H9 (cell line): Measurements from ENCODE around the gene HPD. TPM values are rescaled to one million over a fixed set of nuclear protein-coding genes. Genes with fewer than 3 reads are reported as not detected.

ENCODE experiments used
- DNase-seq: peaks from one replicate; pipeline ENCODE4 v3.0.0-alpha.2; 2017
- H2AFZ ChIP-seq: one replicate; pipeline ENCODE4 v1.6.1; 2013; ENCODE audit warnings: mild to moderate bottlenecking, low read length, control low read depth, moderate library complexity
- H2AK5ac ChIP-seq: 2 replicates; pipeline ENCODE4 v1.6.1; 2013; ENCODE audit warnings: low read length, control low read depth, mixed read lengths; ENCODE audit not compliant: insufficient read length
- H2BK120ac ChIP-seq: one replicate; pipeline ENCODE4 v1.6.1; 2013; ENCODE audit warnings: low read depth, mild to moderate bottlenecking, low read length, control low read depth, inconsistent platforms; ENCODE audit not compliant: poor library complexity, severe bottlenecking
- H2BK12ac ChIP-seq: 2 replicates; pipeline ENCODE4 v1.6.1; 2013; ENCODE audit warnings: low read length, control low read depth, mixed read lengths, low read depth; ENCODE audit not compliant: insufficient read length
- H2BK15ac ChIP-seq: 2 replicates; pipeline ENCODE4 v1.6.1; 2013; ENCODE audit warnings: low read depth, low read length, control low read depth
- H2BK20ac ChIP-seq: one replicate; pipeline ENCODE4 v1.6.1; 2013; ENCODE audit warnings: low read depth, mild to moderate bottlenecking, low read length, control low read depth, inconsistent platforms; ENCODE audit not compliant: poor library complexity, severe bottlenecking
- H2BK5ac ChIP-seq: 2 replicates; pipeline ENCODE4 v1.6.1; 2013; ENCODE audit warnings: low read length, control low read depth, mixed read lengths; ENCODE audit not compliant: insufficient read length
- H3K14ac ChIP-seq: 2 replicates; pipeline ENCODE4 v1.6.1; 2013; ENCODE audit warnings: low read length, control low read depth; ENCODE audit not compliant: insufficient read depth
- H3K18ac ChIP-seq: 2 replicates; pipeline ENCODE4 v1.6.1; 2013; ENCODE audit warnings: low read depth, mild to moderate bottlenecking, mixed read lengths, low read length, control low read depth; ENCODE audit not compliant: insufficient read length
- H3K23ac ChIP-seq: 2 replicates; pipeline ENCODE4 v1.6.1; 2013; ENCODE audit warnings: low read length, control low read depth, mixed read lengths, low read depth; ENCODE audit not compliant: insufficient read length
- H3K23me2 ChIP-seq: 2 replicates; pipeline ENCODE4 v1.6.1; 2013; ENCODE audit warnings: low read depth, mild to moderate bottlenecking, mixed read lengths, low read length, control low read depth; ENCODE audit not compliant: insufficient read length, poor library complexity, severe bottlenecking
- H3K27ac ChIP-seq: 2 replicates; pipeline ENCODE4 v1.5.1; 2013; ENCODE audit warnings: low read length, control low read depth, mixed read lengths, low read depth; ENCODE audit not compliant: insufficient read length
- H3K27me3 ChIP-seq: 2 replicates; pipeline ENCODE4 v1.6.1; 2013; ENCODE audit warnings: low read length, control low read depth, inconsistent platforms; ENCODE audit not compliant: insufficient read depth
- H3K4ac ChIP-seq: 2 replicates; pipeline ENCODE4 v1.6.1; 2013; ENCODE audit warnings: low read depth, mild to moderate bottlenecking, control low read depth, inconsistent platforms, low read length, moderate library complexity
- H3K4me1 ChIP-seq: 2 replicates; pipeline ENCODE4 v1.6.1; 2013; ENCODE audit warnings: low read length, control low read depth, inconsistent platforms; ENCODE audit not compliant: insufficient read depth
- H3K4me2 ChIP-seq: 2 replicates; pipeline ENCODE4 v1.6.1; 2013; ENCODE audit warnings: low read length, control low read depth, mixed read lengths; ENCODE audit not compliant: insufficient read length, insufficient read depth
- H3K56ac ChIP-seq: 2 replicates; pipeline ENCODE4 v1.6.1; 2013; ENCODE audit warnings: low read depth, mild to moderate bottlenecking, mixed read lengths, low read length, control low read depth; ENCODE audit not compliant: insufficient read length
- H3K79me1 ChIP-seq: 2 replicates; pipeline ENCODE4 v1.6.1; 2013; ENCODE audit warnings: low read depth, mild to moderate bottlenecking, moderate library complexity, low read length, control low read depth, inconsistent platforms; ENCODE audit not compliant: insufficient read depth, poor library complexity, severe bottlenecking
- H3K79me2 ChIP-seq: 2 replicates; pipeline ENCODE4 v1.6.1; 2013; ENCODE audit warnings: low read length, control low read depth, inconsistent platforms; ENCODE audit not compliant: insufficient read depth
- H3K9ac ChIP-seq: 2 replicates; pipeline ENCODE4 v1.6.1; 2013; ENCODE audit warnings: low read length, control low read depth, mixed read lengths; ENCODE audit not compliant: insufficient read length; ENCODE audit errors: extremely low read depth
- H3K9me3 ChIP-seq: one replicate; pipeline ENCODE4 v1.6.1; 2013; ENCODE audit warnings: low read depth, low read length, inconsistent platforms; ENCODE audit not compliant: control insufficient read depth
- H3T11ph ChIP-seq: one replicate; pipeline ENCODE4 v1.6.1; 2013; ENCODE audit warnings: mild to moderate bottlenecking, low read length, control low read depth, inconsistent platforms
- H4K20me1 ChIP-seq: one replicate; pipeline ENCODE4 v1.6.1; 2013; ENCODE audit not compliant: control insufficient read depth, insufficient read length, insufficient read depth
- H4K5ac ChIP-seq: 2 replicates; pipeline ENCODE4 v1.6.1; 2013; ENCODE audit warnings: low read depth, mild to moderate bottlenecking, mixed read lengths, low read length, control low read depth; ENCODE audit not compliant: insufficient read length
- H4K8ac ChIP-seq: replicated peaks from 2 replicates; pipeline ENCODE4 v1.6.1; 2013; ENCODE audit warnings: low read length, control low read depth, mixed read lengths, low read depth; ENCODE audit not compliant: insufficient read length
- H4K91ac ChIP-seq: 2 replicates; pipeline ENCODE4 v1.6.1; 2013; ENCODE audit warnings: low read depth, mild to moderate bottlenecking, moderate library complexity, mixed read lengths, low read length, control low read depth; ENCODE audit not compliant: insufficient read length
- H3K27ac Mint-ChIP-seq, 3 experiments: 2 replicates in 2 of 3; 3 replicates in 1 of 3; pipeline ENCODE4 v1.8.0; 2020 to 2021; ENCODE audit warnings: mixed read lengths in 3 of 3, mild to moderate bottlenecking in 1 of 3, moderate library complexity in 1 of 3
- H3K27me3 Mint-ChIP-seq: 2 replicates; pipeline ENCODE4 v1.8.0; 2021; ENCODE audit warnings: low read depth, mild to moderate bottlenecking, moderate library complexity, mixed read lengths
- H3K36me3 Mint-ChIP-seq, 3 experiments: 2 replicates in 2 of 3; 3 replicates in 1 of 3; pipeline ENCODE4 v1.8.0; 2020 to 2021; ENCODE audit warnings: low read depth in 3 of 3, mixed read lengths in 3 of 3; ENCODE audit not compliant: insufficient read depth in 1 of 3
- H3K4me1 Mint-ChIP-seq, 2 experiments: 2 replicates each; pipeline ENCODE4 v1.8.0; 2020; ENCODE audit warnings: mixed read lengths in 2 of 2
- H3K4me3 Mint-ChIP-seq, 2 experiments: 2 replicates in 1 of 2; 3 replicates in 1 of 2; pipeline ENCODE4 v1.8.0; 2020 to 2021; ENCODE audit warnings: mild to moderate bottlenecking in 2 of 2, mixed read lengths in 2 of 2, moderate library complexity in 1 of 2
- H3K9me3 Mint-ChIP-seq, 2 experiments: 2 replicates in 1 of 2; 3 replicates in 1 of 2; pipeline ENCODE4 v1.8.0; 2020; ENCODE audit warnings: mild to moderate bottlenecking in 2 of 2, mixed read lengths in 2 of 2, moderate library complexity in 1 of 2
- WGBS: extraction: QIAGEN DNeasy Blood & Tissue Kit; methylation state at CpG from one replicate; pipeline ENCODE4 v1.1.7; 2013; ENCODE audit warnings: missing lambda C conversion rate, low lambda C conversion rate, mixed read lengths; ENCODE audit not compliant: insufficient read length; ENCODE audit errors: extremely low coverage; 5-methylcytosine and 5-hydroxymethylcytosine counted together
- total RNA-seq: library from RNA; stranded (reverse); gene quantifications from 2 replicates; pipeline ENCODE4 v1.2.1, GENCODE V29; 2021
- TF ChIP-seq, protein P1 (sequence below): fragments of 200-600 bp; sonication (generic); conservative IDR thresholded peaks from 3 replicates; pipeline ENCODE4 v1.8.0; 2021; ENCODE audit warnings: antibody characterized with exemption, mild to moderate bottlenecking

HPD gene
- total RNA-seq, 1 experiment from 2014 or later = not detected

DNA sequence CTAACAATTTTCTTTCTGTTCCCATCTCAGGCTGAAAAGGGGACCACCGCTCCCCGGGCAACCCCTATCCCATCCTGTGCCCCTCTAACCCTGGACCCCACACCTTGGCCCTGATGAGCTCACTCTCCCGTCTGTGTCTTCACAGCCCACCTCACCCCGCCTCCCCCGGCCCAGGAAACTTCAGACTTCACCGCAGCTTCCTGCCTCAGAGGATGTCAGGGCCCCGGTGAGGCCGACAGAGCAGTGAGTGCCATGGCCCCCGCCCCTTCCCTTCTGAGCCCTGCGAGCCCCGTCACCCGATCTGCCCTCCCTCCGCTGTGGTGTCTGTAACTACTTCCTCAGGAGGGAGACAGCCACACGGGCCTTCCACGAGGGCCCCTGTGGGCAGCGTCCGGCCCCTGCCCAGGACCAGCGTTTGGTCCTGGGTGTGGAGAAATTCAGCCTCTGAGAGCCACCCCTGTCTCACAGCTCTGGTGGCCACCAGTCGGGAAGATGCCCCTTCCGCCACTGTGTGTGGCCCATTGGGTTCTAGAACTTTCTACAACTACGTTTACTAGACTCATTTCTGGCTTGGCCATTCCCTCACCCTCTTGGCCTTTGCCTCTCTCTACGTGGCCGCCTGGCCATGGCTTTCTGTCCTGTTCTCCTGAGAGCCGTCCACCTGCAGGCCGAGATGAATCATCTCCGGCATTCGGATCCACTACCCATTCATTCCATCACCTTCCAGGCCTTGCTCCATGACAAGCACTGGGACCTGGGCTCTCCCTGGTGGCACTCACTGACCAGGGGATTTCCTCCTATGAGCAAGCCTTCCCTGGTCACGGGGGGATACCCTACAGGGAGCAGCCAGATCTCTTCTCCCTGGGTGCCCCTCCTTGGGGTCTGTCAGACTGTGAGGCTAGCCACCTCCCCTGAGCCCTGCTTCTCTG is 68.6 kb downstream of the HPD start:
- H3K23me2 ChIP-seq = peaks cover 9% of the 10 kb centered on the region
- no peak overlapping the region for H3K27ac ChIP-seq
- no peaks in the 10 kb centered on the region for H3K9me3 ChIP-seq
- no peak overlapping the region for H3T11ph ChIP-seq
- no peak overlapping the region for H3K56ac ChIP-seq
- Mint-ChIP-seq H3K36me3 (peaks cover 1 to 22% (median 5%) of the 10 kb centered on the region in 3 experiments; a peak in 3 of 7 replicates), H3K27me3 (peaks cover 5% of the 10 kb centered on the region), H3K9me3 (no peaks in the 10 kb centered on the region; a peak in 2 of 5 replicates), H3K4me1 (peaks cover 19 to 22% of the 10 kb centered on the region in 2 experiments), H3K27ac (peak overlapping the region in 2 of 3 experiments; percentile 30 to 93; a peak in 2 of 7 replicates), H3K4me3 (peak overlapping the region in 1 of 2 experiments; percentile 14; a peak in 1 of 5 replicates)
- H2AK5ac ChIP-seq = no peak overlapping the region
- DNase-seq = no peak
- H4K8ac ChIP-seq = no peak overlapping the region
- no peaks in the 10 kb centered on the region for H3K27me3 ChIP-seq
- H3K4me2 ChIP-seq = no peak overlapping the region
- no peak overlapping the region for H4K5ac ChIP-seq
- no peak overlapping the region for H2BK15ac ChIP-seq
- H4K20me1 ChIP-seq = no peaks in the 10 kb centered on the region
- H3K4ac ChIP-seq = no peak overlapping the region
- H2BK12ac ChIP-seq = no peak overlapping the region
- no peaks in the 10 kb centered on the region for H3K79me1 ChIP-seq
- H2BK5ac ChIP-seq = no peak overlapping the region
- TF ChIP-seq, protein P1, sequence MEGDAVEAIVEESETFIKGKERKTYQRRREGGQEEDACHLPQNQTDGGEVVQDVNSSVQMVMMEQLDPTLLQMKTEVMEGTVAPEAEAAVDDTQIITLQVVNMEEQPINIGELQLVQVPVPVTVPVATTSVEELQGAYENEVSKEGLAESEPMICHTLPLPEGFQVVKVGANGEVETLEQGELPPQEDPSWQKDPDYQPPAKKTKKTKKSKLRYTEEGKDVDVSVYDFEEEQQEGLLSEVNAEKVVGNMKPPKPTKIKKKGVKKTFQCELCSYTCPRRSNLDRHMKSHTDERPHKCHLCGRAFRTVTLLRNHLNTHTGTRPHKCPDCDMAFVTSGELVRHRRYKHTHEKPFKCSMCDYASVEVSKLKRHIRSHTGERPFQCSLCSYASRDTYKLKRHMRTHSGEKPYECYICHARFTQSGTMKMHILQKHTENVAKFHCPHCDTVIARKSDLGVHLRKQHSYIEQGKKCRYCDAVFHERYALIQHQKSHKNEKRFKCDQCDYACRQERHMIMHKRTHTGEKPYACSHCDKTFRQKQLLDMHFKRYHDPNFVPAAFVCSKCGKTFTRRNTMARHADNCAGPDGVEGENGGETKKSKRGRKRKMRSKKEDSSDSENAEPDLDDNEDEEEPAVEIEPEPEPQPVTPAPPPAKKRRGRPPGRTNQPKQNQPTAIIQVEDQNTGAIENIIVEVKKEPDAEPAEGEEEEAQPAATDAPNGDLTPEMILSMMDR = no peak
- H3K9ac ChIP-seq = no peak overlapping the region
- no peak overlapping the region for H3K18ac ChIP-seq
- no peak overlapping the region for H3K23ac ChIP-seq
- no peak overlapping the region for H2BK20ac ChIP-seq
- no peak overlapping the region for H3K14ac ChIP-seq
- no peaks in the 10 kb centered on the region for H3K79me2 ChIP-seq
- no CpG with 5 or more reads among the region's 28 CpGs for WGBS
- H3K4me1 ChIP-seq = no peaks in the 10 kb centered on the region
- no peak overlapping the region for H2BK120ac ChIP-seq
- no peak overlapping the region for H2AFZ ChIP-seq
- H4K91ac ChIP-seq = no peak overlapping the region

Other genes starting within 250 kb of the HPD start
- gene ORAI1, start 232.3 kb downstream of the HPD start, total RNA-seq = 24.7 and 26.3 TPM in 2 replicates
- 0.24 and 0.37 TPM in 2 replicates for gene MORN3, start 189.2 kb downstream of the HPD start, total RNA-seq
- gene TMEM120B, start 146.1 kb downstream of the HPD start, total RNA-seq = 21.9 and 25.8 TPM in 2 replicates
- gene RHOF, start 65.2 kb downstream of the HPD start, total RNA-seq = 29.1 and 29.3 TPM in 2 replicates
- gene SETD1B, start 54.9 kb downstream of the HPD start, total RNA-seq = 38.2 and 40.4 TPM in 2 replicates
- gene PSMD9, start 29.9 kb upstream of the HPD start, total RNA-seq = 39.9 and 41.2 TPM in 2 replicates
- 0.81 and 0.97 TPM in 2 replicates for gene CFAP251, start 59.7 kb upstream of the HPD start, total RNA-seq
- gene BCL7A, start 163.0 kb upstream of the HPD start, total RNA-seq = 17.8 and 18.2 TPM in 2 replicates
- 28.6 and 32.4 TPM in 2 replicates for gene MLXIP, start 219.9 kb upstream of the HPD start, total RNA-seq